Measurements from ENCODE around the gene POLH. TPM values are rescaled to one million over a fixed set of nuclear protein-coding genes. Genes with fewer than 3 reads are reported as not detected.

The POLH gene
- total RNA-seq, 4 donors from 2014 or later: 5.4 to 35.1 (median 8.8) TPM

GRCh38 chr6:43627008-43627825 lies 51.2 kb downstream of the POLH start:
- no peaks in the 10 kb centered on the region for H3K27me3 ChIP-seq
- no peak for TF ChIP-seq CTCF (IDR thresholded peaks at IDR 0.05)
- no peak for TF ChIP-seq POLR2A (IDR thresholded peaks at IDR 0.05)
- H3K4me1 ChIP-seq: peaks cover 5 to 9% of the 10 kb centered on the region in 2 donors
- peak; percentile 74 to 92 for DNase-seq
- no peaks in the 10 kb centered on the region for H3K36me3 ChIP-seq
- H3K27ac ChIP-seq: peak overlapping the region; percentile 95 to 99
- intact Hi-C loops (cut with DNase I; ENCODE audit: low total_unique reads): no loop called here
- H3K9me3 ChIP-seq: no peaks in the 10 kb centered on the region
- H3K4me3 ChIP-seq: no peak overlapping the region

GRCh38 chr6:43628393-43629103 lies 52.6 kb downstream of the POLH start:
- H3K9me3 ChIP-seq: no peaks in the 10 kb centered on the region
- peaks cover 5 to 9% of the 10 kb centered on the region in 2 donors for H3K4me1 ChIP-seq
- TF ChIP-seq CTCF (IDR thresholded peaks at IDR 0.05) (no peak), POLR2A (IDR thresholded peaks at IDR 0.05) (no peak)
- peak overlapping the region; percentile 95 to 99 for H3K27ac ChIP-seq
- intact Hi-C loops (cut with DNase I; ENCODE audit: low total_unique reads): no loop called here
- H3K4me3 ChIP-seq: peak overlapping the region; percentile 96 to 97
- peak; percentile 61 to 63 for DNase-seq
- no peaks in the 10 kb centered on the region for H3K27me3 ChIP-seq
- H3K36me3 ChIP-seq: no peaks in the 10 kb centered on the region

- peak; percentile 98 to 99 for DNase-seq
- intact Hi-C loops (cut with DNase I; ENCODE audit: low total_unique reads): no loop called here
- no peaks in the 10 kb centered on the region for H3K9me3 ChIP-seq
- H3K27me3 ChIP-seq: no peaks in the 10 kb centered on the region
- peak within 1 kb of the TSS; percentile 95 to 99 for H3K27ac ChIP-seq
- H3K4me1 ChIP-seq: peaks cover 5 to 9% of the 10 kb centered on the region in 2 donors
- H3K4me3 ChIP-seq: peak within 1 kb of the TSS; percentile 96 to 97
- TF ChIP-seq CTCF (IDR thresholded peaks at IDR 0.05) (peak in 1 of 4 experiments; percentile 17), POLR2A (IDR thresholded peaks at IDR 0.05) (peak; percentile 54 to 78)
- H3K36me3 ChIP-seq: no peaks in the 10 kb centered on the region
Measured at GRCh38 chr6:43629104-43629504, 53.1 kb downstream of the POLH start, which contains the start of gene GTPBP2. Gene GTPBP2 (minus strand): TSS chr6:43629264. CDS start chr6:43629162, 102 bp downstream.

- intact Hi-C loops (cut with DNase I; ENCODE audit: low total_unique reads): no loop called here
- H3K27ac ChIP-seq: peak overlapping the region; percentile 95 to 99
- H3K36me3 ChIP-seq: no peaks in the 10 kb centered on the region
- TF ChIP-seq POLR2A (IDR thresholded peaks at IDR 0.05) (peak; percentile 75 to 82), CTCF (IDR thresholded peaks at IDR 0.05) (peak in 1 of 4 experiments; percentile 10)
- no peaks in the 10 kb centered on the region for H3K27me3 ChIP-seq
- no peaks in the 10 kb centered on the region for H3K9me3 ChIP-seq
- peak; percentile 96 to 97 for DNase-seq
- H3K4me1 ChIP-seq: peaks cover 5 to 9% of the 10 kb centered on the region in 2 donors
- peak overlapping the region; percentile 96 to 97 for H3K4me3 ChIP-seq
Measured at GRCh38 chr6:43629505-43630300, 53.7 kb downstream of the POLH start.

Measured in uterus (tissue), 4 donors.